Left lung (tissue), 10 donors: ENCODE data around the gene HEPHL1. TPM values are rescaled to one million over a fixed set of nuclear protein-coding genes. Genes with fewer than 3 reads are reported as not detected.

Experiments used
- ATAC-seq: fragments of 200-7000 bp; cut with Tn5 transposase; one replicate; pipeline ENCODE4 v1.9.1; 2020; ENCODE audit warnings: moderate library complexity
- DNase-seq, 4 donors: peaks; one replicate each; pipeline ENCODE4 v3.0.0-alpha.2; 2013 to 2020
- H3K27ac ChIP-seq, 2 donors: fragments of 200-600 bp; sonication (generic) in 1 of 2; one replicate each; pipeline versions ENCODE4 v1.5.0 to v1.8.0; 2020 to 2021
- H3K27me3 ChIP-seq, 2 donors: fragments of 200-600 bp; sonication (generic) in 1 of 2; one replicate each; pipeline versions ENCODE4 v1.5.0 to v1.8.0; 2020 to 2021
- H3K36me3 ChIP-seq, 2 donors: fragments of 200-600 bp; sonication (generic) in 1 of 2; one replicate each; pipeline versions ENCODE4 v1.5.0 to v1.8.0; 2020 to 2021
- H3K4me1 ChIP-seq, 2 donors: fragments of 200-600 bp; one replicate each; pipeline ENCODE4 v1.8.0; 2021
- H3K4me3 ChIP-seq, 2 donors: fragments of 200-600 bp; sonication (generic) in 1 of 2; one replicate each; pipeline versions ENCODE4 v1.5.0 to v1.8.0; 2020 to 2021; ENCODE audit warnings: mild to moderate bottlenecking in 1 of 2
- H3K9me3 ChIP-seq, 2 donors: fragments of 200-600 bp; sonication (generic) in 1 of 2; one replicate each; pipeline versions ENCODE4 v1.5.0 to v1.8.0; 2020 to 2021
- CTCF ChIP-seq, 2 donors: fragments of 200-600 bp; sonication (generic) in 1 of 2; IDR thresholded peaks; one replicate each; pipeline versions ENCODE4 v1.5.0 to v1.8.0; 2021; ENCODE audit warnings: antibody characterized with exemption in 2 of 2
- intact Hi-C, 2 donors: fragments of 100-400 bp; cut with DNase I; formaldehyde crosslinking; loops; one replicate each; pipeline versions ENCODE4 v1.11.2 to v1.14.2; 2022
- polyA plus RNA-seq, 6 donors: library from polyadenylated mRNA; unstranded; fragments of 120-200 nt; gene quantifications; one replicate each; pipeline ENCODE4 v1.2.1, GENCODE V29; 2013; ENCODE audit not compliant: insufficient read length in 6 of 6
- total RNA-seq, 2 donors: library from RNA; stranded (reverse); fragmentation: NEBNext Ultra II Directional; extraction: Animal tissue kit (Norgen Biotek cat#: 25700); gene quantifications; one replicate each; pipeline ENCODE4 v1.2.1, GENCODE V29; 2021
- donor health status: DM: no; HTN: yes; CAD: no.
- donor health status: DM: no; HTN: no; CAD: no.

The HEPHL1 gene
- total and polyA plus RNA-seq, 8 donors, result 0.06 to 0.21 (median 0.14) TPM; not detected in 5

- Histone ChIP-seq H3K27ac (no peak overlapping the region), H3K36me3 (no peaks in the 10 kb centered on the region), H3K27me3 (no peaks in the 10 kb centered on the region), H3K9me3 (no peaks in the 10 kb centered on the region), H3K4me3 (no peak overlapping the region), H3K4me1 (no peaks in the 10 kb centered on the region)
- ATAC-seq (no peak), DNase-seq (no peak)
- no peak for TF ChIP-seq CTCF (IDR thresholded peaks at IDR 0.05)
- intact Hi-C loops, result no loop called here
These were observed 13.7 kb upstream of the HEPHL1 start for GRCh38 chr11:94007426-94007825.

DNA sequence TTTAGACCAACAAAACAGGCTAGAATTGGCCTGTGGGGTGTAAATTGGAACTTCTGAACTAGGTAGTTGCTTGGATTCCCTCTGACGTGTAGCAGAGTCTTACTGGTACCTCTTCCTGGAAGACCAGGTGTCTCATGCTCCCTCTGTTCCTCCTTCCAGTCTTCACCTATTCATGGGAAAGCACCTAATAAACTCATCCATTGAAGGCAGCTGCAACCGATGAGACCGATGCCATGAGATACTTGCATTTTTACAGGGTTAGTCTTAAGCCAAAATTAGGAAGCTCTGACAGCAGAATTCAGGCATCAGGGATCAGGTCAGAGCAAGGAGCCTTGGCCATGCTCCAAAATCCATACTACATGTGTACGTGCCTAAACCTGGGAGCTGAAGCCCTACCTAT lies 13.2 kb upstream of the HEPHL1 start:
- H3K4me3 ChIP-seq, result no peak overlapping the region
- no peak for DNase-seq
- H3K27ac ChIP-seq, result no peak overlapping the region
- H3K27me3 ChIP-seq, result no peaks in the 10 kb centered on the region
- no peaks in the 10 kb centered on the region for H3K36me3 ChIP-seq
- intact Hi-C loops, result no loop called here
- no peaks in the 10 kb centered on the region for H3K4me1 ChIP-seq
- ATAC-seq, result no peak
- no peaks in the 10 kb centered on the region for H3K9me3 ChIP-seq
- no peak for TF ChIP-seq CTCF (IDR thresholded peaks at IDR 0.05)

GRCh38 chr11:94010136-94010535 lies 11.0 kb upstream of the HEPHL1 start:
- intact Hi-C loops, result no loop called here

DNA sequence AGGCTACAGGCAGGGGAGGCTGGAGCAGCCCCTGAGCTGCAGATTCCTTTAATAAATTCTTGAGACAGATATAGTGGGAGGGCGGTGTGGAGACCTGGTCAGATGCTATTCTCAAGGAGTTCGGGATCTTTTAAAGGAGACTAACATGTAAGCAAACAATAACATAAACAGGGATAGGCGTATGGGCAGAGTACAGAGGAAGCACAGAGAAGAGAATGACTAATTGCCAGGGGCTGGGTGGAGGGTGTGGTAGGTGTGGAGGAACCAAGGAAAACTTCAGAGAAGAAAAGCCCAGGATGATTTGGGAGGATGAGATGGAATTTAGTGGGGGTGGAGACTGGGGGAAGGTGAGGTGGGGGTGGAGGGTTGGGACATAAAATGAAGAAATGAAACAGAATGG lies 9.7 kb upstream of the HEPHL1 start:
- intact Hi-C loops, result no loop called here
- DNase-seq, result no peak
- H3K27me3 ChIP-seq, result no peaks in the 10 kb centered on the region
- H3K4me3 ChIP-seq, result no peak overlapping the region
- no peak for TF ChIP-seq CTCF (IDR thresholded peaks at IDR 0.05)
- H3K27ac ChIP-seq, result no peak overlapping the region
- no peaks in the 10 kb centered on the region for H3K4me1 ChIP-seq
- no peak for ATAC-seq
- peaks cover 0 to 6% of the 10 kb centered on the region in 2 donors for H3K9me3 ChIP-seq
- no peaks in the 10 kb centered on the region for H3K36me3 ChIP-seq

More at GRCh38 chr11:94010136-94010535, 11.0 kb upstream of the HEPHL1 start:
- DNase-seq (no peak), ATAC-seq (no peak)
- Histone ChIP-seq H3K4me3 (no peak overlapping the region), H3K27ac (no peak overlapping the region), H3K27me3 (no peaks in the 10 kb centered on the region), H3K36me3 (no peaks in the 10 kb centered on the region), H3K9me3 (peaks cover 0 to 6% of the 10 kb centered on the region in 2 donors), H3K4me1 (no peaks in the 10 kb centered on the region)
- TF ChIP-seq CTCF (IDR thresholded peaks at IDR 0.05), result no peak

DNA sequence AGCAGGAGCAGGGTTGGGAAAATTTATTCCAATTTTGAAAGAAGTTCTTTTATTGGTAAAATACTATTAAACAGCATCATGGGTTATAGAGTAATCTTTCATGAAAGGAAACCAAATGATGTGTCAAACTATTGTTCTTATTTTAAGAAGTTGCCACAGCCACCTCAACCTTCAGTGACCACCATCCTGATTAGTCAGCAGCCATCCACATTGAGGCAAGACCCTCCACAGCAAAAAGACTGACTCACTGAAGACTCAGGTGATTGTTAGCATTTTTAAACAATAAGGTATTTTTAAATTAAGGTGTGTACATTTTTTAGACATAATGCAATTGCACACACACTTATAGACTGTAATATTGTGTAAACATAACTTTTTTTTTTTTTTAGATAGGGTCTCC lies 3.7 kb upstream of the HEPHL1 start:
- H3K36me3 ChIP-seq, result no peaks in the 10 kb centered on the region
- H3K27ac ChIP-seq, result no peak overlapping the region
- no peaks in the 10 kb centered on the region for H3K27me3 ChIP-seq
- TF ChIP-seq CTCF (IDR thresholded peaks at IDR 0.05), result no peak
- intact Hi-C loops, result no loop called here
- peaks cover 0 to 6% of the 10 kb centered on the region in 2 donors for H3K9me3 ChIP-seq
- no peak for DNase-seq
- H3K4me1 ChIP-seq, result no peaks in the 10 kb centered on the region
- H3K4me3 ChIP-seq, result no peak overlapping the region
- ATAC-seq, result no peak
